Stimulated activated CD4-positive, alpha-beta T cell treated with anti-CD3 and anti-CD28 coated beads, Interleukin-4, amount 100 ng/mL, for 48 hours (primary cell): Measurements from ENCODE around the gene HOXB3.

Source experiments
- DNase-seq, 2 donors: peaks; one replicate each; pipeline ENCODE4 v3.0.0-alpha.2; 2020; ENCODE audit warnings: low read depth in 2 of 2

HOXB3 gene

DNA sequence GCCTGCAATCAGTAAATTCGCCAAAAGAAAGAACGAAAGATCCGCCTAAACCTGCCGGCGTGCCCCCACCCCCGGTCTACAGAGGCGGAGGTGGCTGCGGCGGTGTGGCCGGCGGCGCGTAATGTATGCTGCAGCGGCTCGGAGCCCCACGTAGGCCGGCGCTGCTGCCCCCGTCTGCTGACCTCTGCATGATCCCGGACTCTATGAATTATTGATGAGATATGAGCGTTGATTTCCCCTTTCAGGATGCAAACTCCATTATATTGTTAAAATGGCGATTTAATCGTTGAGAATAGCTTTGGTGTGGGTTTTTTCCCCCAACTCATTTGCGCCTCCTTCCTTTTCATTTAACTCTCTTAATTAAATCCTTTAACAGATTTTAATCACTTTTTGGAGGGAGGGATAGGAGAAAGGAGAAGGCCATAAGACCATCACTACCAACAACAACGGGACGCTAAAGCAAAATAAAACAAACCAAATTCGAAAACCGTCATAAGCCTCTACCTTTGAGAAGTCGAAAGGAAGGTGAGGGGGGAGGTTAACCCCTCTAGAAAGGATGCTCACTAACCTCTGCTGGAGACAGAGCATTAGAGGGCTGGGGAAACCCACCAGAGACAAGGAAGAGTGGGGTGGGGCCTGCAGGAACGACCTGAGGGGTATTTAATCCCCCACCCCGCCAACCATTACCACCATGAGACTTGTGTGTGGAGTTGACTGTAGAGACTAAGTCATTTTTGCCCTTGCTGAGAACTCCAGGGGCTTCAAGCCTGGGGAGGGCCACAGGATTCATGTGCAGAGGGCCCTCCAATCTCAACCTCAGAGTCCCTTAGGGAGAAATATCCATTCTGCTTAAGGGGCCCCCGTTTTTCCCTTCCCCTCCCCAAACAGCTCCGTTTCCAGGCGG, 3.4 kb downstream of the HOXB3 start:
- no peak for DNase-seq

DNA sequence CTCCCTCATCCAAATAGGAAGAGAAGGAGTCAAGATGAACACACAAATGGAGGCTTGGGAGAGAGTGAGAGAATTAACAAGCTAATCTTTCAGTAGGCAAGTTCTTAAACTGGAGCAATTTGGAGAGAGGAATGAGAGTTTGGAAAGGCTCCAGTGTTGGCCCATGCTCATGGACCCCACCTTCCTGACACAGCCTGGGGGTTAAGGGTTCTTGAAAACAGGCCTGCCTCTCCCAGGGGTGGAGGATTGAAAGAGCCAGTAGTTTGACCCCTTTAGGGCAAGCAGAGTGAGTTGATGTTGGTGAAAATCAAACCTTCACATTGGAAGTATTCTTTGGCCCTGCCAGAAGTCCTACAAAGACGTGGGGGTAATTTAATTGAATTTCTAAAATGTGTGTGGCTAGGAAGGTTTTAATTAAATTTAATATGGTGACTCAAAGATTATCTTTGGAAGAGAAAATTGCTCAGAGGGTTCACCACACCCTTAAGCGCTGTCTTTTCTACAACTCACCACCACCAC, 5.8 kb downstream of the HOXB3 start:
- DNase-seq: no peak

DNA sequence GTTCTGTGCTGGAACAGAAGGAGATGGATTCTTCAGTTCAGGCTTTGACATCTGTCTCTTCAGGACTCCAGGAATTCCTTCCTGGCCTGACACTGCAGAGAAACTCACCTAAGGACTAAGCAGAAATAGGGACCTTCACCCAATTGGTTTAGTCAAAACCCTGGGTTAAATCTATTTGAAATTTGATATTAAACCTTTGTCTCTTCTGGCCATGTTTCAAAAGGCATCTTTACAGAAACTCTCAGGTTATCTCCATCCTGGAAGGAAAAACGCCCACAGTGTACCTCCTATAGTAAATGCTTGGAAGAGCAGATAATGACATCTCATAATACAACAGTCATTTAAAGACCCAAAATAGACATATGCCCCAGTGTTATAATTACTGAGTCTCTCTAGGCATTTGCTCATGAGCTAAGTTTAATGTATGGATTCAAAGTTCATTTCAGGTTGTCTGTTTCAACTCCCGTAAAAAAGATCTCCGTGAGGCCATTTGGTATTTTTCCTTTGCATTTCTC, 6.3 kb downstream of the HOXB3 start:
- DNase-seq: no peak

DNA sequence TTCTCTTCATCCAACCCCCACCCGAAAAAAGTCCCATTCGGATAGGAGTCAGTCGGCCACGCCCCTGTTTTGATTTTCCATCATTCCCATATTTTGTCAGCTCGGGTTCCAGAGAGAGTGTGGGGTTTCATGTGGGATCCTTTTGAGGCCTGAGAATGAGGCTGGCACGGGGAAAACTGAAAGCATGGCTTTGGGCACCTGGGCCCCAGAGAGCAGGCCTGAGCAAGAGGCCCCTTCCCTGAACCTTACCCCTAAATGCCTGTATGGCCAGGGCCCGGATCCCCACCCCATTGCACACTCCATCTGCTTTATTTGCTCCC, 7.3 kb downstream of the HOXB3 start:
- no peak for DNase-seq

DNA sequence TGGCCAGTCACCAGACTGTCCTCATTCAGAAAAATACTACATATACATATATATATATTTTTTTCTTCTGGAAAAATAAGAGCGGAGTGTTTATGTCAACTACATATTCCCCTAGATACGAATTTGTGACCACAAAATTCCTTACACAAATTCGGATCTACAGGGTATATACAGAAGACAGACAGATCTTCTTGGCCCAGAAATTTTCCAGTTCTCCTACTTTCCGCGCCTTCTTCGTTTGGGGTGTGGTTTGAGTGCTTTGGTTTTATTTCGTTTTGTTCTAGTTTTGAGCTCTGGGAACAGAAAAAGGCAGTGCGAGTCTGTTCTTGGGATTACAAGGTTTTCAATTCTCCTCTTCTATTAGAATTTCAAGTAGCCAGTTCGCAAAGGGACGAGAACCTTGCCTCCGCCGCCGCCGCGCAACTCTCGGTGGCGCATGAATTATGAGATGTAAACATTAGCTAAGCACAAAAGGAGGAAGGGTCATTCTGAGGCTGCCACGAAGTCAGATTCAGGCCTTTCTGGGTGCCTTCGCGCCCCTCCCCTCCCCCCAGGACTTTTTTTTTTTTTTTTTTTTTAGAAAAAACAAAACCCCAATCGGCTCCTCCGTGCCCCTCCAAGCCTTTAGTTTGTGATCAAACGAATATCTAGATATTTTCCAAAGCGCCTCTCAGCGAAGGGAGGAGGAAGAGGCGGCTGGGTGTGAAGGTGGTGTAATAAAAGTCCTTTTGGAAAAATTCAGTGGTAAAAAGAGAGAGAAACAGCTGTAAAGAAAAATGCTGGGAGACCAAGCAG, 10.1 kb downstream of the HOXB3 start:
- no peak for DNase-seq

DNA sequence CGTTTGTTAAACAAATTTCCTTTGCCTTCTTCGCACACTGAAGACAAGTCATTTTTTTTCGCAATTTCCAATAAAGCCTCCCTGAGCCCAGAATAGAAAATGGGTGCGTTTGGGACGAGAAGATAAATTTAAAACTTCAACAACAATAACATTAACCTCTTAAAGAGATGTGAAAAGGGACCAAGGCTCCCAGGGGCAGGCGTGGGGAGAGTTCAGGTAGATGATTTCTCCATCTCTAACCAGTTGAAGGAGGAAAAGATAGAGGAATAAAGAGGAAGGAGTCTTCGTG, 10.6 kb downstream of the HOXB3 start:
- no peak for DNase-seq

DNA sequence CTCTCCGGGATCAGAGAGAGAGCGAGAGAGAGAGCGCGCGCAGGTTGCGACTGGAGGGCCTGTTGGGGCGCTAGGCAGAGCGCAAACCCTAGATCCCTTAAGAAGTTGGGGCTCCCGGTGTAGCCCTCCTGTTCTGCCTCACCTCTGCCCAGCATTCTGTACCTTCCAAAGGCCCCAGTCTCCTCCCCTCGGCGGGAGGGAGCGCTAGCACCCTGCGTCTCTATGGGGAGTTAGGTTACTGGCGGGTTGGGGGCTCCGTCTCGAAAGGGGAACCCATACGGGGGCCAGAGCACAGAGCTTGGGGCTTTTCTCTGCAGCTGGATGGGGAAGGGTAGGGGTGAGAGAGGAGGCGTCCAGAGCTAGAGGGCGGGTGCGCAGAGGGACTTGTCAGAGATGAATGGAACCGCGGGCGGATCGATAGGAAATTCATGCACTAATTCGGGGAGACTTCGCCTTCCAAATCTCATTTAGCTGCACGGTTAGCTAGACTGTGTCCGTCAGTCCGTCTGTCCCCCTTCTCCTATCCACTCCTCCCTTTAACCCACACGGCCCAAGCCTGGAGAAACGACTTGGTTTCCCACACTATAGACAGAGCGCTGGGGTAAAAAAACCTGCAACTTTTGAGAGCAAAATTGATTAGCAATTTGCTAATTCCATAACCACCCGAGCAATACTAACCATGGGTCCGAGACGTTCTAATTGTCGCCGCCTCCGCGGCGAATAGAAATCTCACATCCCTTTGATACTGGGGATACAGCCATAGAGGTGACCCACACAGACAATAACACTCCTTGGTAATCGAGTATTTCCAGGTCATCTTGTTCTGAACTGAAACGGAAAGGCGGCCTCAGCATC, 11.2 kb downstream of the HOXB3 start:
- no peak for DNase-seq

DNA sequence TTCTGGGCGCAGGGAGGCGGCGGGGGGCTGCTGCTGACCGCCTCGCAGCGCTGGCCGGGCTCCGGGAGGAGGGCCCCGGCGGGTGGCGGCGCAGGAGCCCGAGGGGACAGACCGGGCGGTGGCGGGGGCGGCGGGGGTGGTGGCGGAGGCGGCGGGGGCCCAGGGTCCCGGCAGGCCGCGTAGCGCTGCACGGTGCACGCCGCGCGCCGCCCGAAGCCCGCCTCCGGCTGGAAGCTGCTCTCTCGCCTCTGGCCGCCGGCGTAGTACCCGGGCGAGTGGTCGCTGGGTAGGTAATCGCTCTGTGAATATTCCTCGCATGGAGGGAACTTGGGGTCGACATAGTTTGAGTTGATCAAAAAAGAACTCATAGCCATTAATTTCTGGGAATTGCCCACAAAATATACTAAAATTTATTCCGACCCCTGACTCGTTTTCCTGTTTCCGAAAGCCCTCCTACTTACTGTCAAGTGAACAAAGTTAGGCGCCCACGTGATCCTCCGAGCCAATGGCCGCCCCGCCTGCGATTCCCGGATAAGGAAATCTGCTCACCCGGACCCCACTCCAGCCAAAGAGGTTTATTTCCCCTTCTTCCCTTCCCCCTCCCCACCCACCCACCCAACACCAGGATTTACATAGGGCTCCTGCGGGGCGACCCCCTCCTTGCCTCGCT, 12.0 kb downstream of the HOXB3 start, which contains the start of gene HOXB4:
TSS of gene HOXB4 (minus strand) at position 405 of the 670 bp plus-strand sequence. CDS start at position 374, 31 bp downstream.
- DNase-seq: peak in 1 of 2 donors; percentile 68

DNA sequence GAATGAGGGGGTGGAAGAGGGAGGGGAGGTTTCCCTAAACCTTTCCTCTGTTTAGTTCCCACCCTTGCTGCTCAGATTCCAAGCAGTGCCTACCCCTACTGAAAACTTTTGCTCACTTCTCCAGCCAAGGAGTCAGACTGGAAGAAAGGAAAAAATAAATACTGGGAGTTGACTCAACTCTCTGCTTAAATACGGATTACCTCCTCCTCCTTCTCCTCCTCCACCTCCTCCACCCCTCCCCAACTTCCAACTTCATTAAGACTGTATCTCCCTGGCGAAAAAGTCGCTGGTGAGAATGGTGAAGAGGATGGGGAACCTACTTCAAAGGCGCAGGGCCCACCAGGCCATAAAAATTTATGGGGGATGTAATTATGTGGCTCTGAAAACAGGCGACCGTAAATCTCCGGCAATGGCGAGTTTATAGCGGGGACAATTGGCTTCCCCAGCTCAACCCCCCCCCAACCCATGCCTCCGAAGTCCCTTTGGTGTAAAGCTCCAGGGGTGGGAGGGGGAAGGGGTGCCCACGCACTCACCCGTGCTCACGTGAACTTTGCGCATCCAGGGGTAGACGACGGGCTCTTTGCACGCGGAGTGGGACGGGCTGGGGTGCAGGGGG, 12.6 kb downstream of the HOXB3 start:
- no peak for DNase-seq

DNA sequence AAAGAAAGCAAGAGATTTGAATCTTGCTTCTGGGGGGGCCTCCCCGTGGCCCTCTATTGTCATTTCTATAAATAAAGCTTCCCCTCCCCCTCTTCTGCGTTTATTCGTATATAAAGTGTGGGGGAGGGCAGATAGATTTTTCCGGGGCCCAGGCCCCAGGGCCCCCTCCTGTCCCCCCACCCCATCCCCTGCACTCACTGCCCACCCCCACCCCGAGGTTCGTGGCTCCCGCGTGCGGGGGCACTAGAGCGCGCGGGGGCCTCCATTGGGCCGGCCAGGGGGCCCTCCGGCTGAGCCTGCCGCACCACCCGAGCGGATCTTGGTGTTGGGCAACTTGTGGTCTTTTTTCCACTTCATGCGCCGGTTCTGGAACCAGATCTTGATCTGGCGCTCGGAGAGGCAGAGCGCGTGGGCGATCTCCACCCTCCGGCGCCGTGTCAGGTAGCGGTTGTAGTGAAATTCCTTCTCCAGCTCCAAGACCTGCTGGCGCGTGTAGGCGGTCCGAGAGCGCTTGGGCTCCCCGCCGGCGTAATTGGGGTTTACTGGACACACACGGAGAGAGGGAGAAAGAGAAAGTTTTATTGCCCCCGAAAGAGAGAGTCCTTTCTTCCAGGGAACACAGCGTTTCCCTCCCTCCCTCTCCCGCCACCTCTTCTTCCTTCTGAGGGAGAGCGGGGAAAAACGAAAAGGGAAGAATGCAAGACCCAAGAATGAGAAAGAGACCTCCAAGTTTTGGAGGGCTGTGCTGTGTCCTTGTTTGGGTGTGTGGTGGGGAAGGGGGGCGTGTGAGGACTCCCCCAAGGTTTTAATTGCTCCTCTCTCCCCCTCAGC, 13.3 kb downstream of the HOXB3 start:
- DNase-seq: no peak

DNA sequence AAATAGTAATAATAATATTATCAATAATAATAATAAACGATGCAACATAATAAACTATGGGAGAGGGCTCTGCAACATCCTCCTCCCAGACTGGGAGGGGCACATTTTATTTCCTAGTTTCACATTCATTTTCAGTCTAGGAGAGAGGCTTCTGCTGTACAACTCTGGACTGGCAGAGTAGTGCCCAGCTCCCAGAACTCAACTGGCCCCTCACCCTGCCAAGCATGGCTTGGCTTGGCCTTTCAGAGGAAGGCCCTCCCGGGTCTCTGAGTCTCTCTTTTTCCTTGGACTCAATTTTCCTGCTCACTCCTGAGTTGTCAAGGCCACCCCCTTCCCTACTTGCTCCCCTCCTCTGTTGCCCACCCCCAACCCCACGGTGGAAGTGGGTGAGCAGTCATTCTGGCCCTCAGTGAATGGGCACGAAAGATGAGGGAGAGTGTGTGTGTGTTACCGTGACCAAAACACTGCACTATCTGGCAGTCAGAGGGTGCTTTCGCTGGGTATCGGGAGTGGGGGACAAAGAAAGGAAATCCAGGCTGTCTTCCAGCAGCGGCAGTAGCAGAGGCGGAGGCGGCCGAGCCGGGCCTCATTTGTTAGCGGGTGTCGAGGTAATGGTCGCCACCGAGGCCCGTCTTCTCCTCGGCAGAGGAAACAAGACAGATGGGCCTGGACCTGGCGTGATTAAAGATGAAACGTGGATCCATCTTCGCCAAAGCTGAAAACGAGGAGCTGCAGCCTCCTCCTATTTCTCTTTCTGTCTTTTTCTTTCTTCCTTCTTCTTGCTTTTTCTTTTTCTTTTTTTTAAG, 14.2 kb downstream of the HOXB3 start:
- DNase-seq: no peak

DNA sequence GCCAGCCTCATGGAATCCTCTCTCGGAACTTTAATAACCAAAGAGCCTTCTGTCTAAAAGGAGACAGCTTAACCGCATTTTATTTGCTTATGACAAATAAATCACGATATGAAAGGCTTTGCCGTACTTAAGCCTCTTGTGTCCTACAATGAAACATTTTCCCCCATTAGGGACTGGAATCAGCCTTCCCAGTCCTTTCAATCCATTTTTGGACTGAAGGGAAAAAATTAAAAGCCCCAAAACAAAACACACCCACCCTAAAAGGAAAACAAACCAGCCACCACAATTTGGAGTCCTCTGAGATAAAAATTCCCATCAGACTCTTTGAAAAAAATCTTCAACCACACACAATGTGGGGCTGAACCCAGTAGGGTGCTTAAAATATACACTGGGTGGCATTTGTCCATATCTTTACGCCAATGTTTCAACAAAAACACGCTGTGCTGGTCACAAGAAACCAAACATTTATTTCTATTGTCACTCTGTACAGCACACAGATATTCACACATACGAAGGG, 14.9 kb downstream of the HOXB3 start:
- DNase-seq: no peak

DNA sequence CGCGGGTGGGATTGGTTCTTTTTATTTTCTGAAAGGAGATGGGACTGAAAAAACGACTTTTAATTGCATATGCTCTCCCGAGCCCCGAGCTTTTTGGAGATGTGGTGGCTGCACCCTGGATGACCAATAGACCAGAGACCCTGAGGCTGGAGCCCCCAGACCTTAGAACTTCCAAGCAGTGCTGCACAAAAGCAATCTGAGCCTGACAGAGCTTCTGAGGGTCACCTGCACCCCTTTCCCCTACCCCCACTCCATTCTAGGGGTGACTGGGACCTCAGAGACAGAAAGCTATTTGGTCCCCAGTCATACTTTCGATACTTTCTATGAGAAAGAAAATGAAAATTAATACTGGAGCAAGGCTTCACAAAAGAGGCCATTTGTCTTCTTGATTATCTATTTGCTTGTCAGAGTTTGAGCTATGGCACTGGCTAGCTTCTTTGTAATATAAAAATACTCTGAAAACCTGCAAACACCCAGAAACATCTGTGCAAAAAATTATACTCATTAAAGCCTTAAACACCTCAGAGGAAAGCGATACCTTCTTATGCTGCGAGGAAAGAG, 15.5 kb downstream of the HOXB3 start:
- no peak for DNase-seq

DNA sequence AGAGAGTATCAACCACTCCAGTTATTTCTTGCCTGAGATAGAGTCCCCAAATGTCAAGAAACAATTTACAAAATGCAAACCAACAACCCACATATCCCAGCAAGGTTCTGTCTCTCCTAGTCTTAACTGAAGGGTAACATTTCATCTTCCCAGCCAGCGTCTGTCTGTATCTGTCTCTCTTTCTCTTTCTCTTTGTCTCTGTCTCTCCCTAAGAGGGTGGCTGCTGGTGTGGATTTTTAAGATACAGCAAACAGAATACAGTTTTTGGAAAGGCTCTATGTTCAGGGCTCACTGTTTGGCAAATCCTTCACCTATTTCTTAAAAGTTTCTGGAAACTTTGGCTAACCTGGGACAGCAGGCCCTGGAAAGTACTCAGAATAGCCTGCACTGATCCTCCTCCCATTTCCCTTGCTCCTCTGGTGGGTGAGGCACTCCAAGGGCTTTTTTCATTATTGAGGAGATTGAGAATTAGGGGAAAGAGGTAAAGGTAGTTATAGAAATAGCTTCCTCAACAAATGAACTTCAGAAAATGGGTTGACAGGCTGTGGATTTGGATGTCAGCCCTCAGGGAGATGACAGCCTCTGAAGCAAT, 18.1 kb downstream of the HOXB3 start:
- DNase-seq: no peak

DNA sequence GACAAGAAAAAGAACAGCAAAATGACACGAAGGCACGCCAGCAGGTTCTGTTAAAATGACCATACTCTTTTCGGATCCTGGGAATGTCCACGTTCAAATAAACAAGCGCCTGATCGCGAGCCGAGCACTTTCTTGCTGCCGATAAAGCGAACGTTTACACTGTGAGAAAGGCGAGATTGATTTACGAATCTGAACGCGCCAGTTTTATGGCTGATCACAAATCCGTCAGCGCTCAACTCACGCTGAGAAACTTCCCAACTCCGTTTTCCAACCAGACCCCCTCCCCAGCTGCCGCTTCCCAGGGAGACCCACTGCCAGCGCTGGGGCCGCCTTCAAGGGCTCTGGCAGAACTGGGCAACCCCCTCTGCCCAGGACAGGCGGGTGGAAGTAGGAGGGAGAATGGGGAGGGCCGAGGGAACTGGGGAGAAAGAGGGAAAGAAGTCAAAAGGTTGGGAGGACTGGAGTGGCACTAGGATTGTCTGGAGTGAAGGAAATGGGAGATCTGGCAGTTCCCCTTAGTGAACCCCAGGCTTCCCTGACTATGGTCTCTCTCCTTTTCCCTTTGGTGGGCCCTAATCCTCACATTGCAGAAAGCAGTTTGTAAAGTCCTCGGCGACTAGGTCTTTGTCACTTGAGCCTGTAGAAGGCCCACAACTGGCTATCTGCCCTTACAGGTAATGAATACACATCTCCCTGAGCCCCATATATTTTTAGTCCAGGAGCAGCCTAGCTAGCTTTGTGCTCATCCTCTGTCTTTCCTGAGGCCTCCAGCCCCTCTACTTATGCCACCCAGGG, 18.8 kb downstream of the HOXB3 start:
- DNase-seq: no peak

DNA sequence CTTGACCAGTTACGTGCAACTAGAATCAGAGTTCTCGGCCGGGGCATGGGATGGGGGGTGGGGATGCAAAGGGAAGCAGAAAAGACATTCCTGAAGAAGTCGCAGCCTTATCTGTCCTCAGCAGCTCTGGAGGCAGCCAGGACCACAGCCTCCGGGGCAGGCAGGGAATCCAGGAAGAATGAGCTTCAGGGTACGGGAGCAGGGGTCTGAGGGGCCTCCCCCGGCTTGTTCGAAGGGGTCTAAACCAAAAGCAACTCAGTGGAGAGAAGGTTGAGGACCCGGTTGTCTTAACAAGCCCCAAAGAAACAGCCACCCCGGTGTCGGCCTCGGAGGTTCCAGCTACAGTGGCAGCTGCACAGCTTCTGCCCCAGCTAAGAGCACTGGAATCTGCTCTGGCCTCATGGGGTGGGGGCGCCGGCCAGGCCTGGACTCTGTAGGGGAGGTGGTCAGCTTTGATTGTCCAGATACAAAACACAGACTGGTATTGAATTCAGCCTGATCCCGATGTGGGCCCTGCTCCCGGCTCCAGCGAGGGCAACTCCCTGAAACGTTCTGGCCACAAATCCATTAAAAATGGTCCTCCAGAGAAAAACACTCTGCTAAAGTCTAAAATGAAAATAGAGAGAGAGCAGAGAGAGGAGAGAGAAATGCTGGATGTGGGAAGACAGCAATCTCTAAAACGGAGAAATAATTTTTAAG, 19.6 kb downstream of the HOXB3 start:
- DNase-seq: no peak
